Measurements from ENCODE around the gene KIF5C.
A peak's percentile ranks its signal among the peaks of the same experiment; 100 is the strongest.
"Not testable (repeated sequence)": the region's sequence is repeated elsewhere in the genome, so short reads cannot be mapped to it uniquely, and the experiment has no call there.

Gene KIF5C

GRCh38 chr2:148874868-148875341 is at the start of gene KIF5C:
Gene KIF5C, plus strand, starts transcription at chr2:148875227. Its CDS starts 391 bp downstream, at chr2:148875618.
- peak; percentile 87 for DNase-seq (ENCODE audit: low spot score)

GRCh38 chr2:148826791-148827190 is 48.2 kb upstream of the KIF5C start:
- DNase-seq (ENCODE audit: low spot score), result no peak

GRCh38 chr2:148828941-148829340 is 46.1 kb upstream of the KIF5C start:
- DNase-seq (ENCODE audit: low spot score), result no peak

GRCh38 chr2:148829618-148830017 is 45.4 kb upstream of the KIF5C start:
- no peak for DNase-seq (ENCODE audit: low spot score)

GRCh38 chr2:148832637-148833036 is 42.4 kb upstream of the KIF5C start:
- no peak for DNase-seq (ENCODE audit: low spot score)

GRCh38 chr2:148842050-148842449 is 33.0 kb upstream of the KIF5C start:
- no peak for DNase-seq (ENCODE audit: low spot score)

GRCh38 chr2:148848146-148848545 is 26.9 kb upstream of the KIF5C start:
- no peak for DNase-seq (ENCODE audit: low spot score)

GRCh38 chr2:148853458-148853857 is 21.6 kb upstream of the KIF5C start:
- no peak for DNase-seq (ENCODE audit: low spot score)

GRCh38 chr2:148860037-148860436 is 15.0 kb upstream of the KIF5C start:
- no peak for DNase-seq (ENCODE audit: low spot score)

GRCh38 chr2:148861367-148861766 is 13.7 kb upstream of the KIF5C start:
- no peak for DNase-seq (ENCODE audit: low spot score)

- not testable (repeated sequence) for DNase-seq (ENCODE audit: low spot score)
Observed at GRCh38 chr2:148862478-148862877, 12.5 kb upstream of the KIF5C start.

- DNase-seq (ENCODE audit: low spot score), result no peak
Observed at GRCh38 chr2:148865512-148865911, 9.5 kb upstream of the KIF5C start.

- no peak for DNase-seq (ENCODE audit: low spot score)
Observed at GRCh38 chr2:148866091-148866490, 8.9 kb upstream of the KIF5C start.

- no peak for DNase-seq (ENCODE audit: low spot score)
Observed at GRCh38 chr2:148867079-148867769, 7.8 kb upstream of the KIF5C start.

- no peak for DNase-seq (ENCODE audit: low spot score)
Observed at GRCh38 chr2:148875387-148876051, 492 bp downstream of the KIF5C start.

GRCh38 chr2:148876202-148876594 is 1.2 kb downstream of the KIF5C start:
- DNase-seq (ENCODE audit: low spot score), result no peak

GRCh38 chr2:148876595-148877402 is 1.8 kb downstream of the KIF5C start:
- peak; percentile 59 for DNase-seq (ENCODE audit: low spot score)

- no peak for DNase-seq (ENCODE audit: low spot score)
Observed at GRCh38 chr2:148877403-148877740, 2.3 kb downstream of the KIF5C start.

GRCh38 chr2:148880636-148881035 is 5.6 kb downstream of the KIF5C start:
- DNase-seq (ENCODE audit: low spot score), result no peak

GRCh38 chr2:148882051-148882450 is 7.0 kb downstream of the KIF5C start:
- DNase-seq (ENCODE audit: low spot score), result no peak

- DNase-seq (ENCODE audit: low spot score), result no peak
Observed at GRCh38 chr2:148885209-148885608, 10.2 kb downstream of the KIF5C start.

- no peak for DNase-seq (ENCODE audit: low spot score)
Observed at GRCh38 chr2:148885988-148886387, 11.0 kb downstream of the KIF5C start.

Measured in CD4-positive, alpha-beta T cell treated with Interleukin-15 for 4 hours (primary cell).